H1 (cell line): ENCODE results near the gene WBP1L. TPM values are rescaled to one million over a fixed set of nuclear protein-coding genes. Genes with fewer than 3 reads are reported as not detected.

Experiments used
- ASH2L ChIP-seq: fragments of 200-600, 300-600 bp; sonication (generic); IDR thresholded peaks from one replicate; pipeline ENCODE4 v1.7.1; 2017; ENCODE audit warnings: low read length
- CEBPB ChIP-seq: IDR thresholded peaks from 2 replicates; pipeline ENCODE4 v1.6.1; 2012; ENCODE audit warnings: low read depth, low read length
- EZH2 ChIP-seq: fragments of 200-600 bp; sonication (generic); IDR thresholded peaks from 2 replicates; pipeline ENCODE4 v1.7.1; 2012; ENCODE audit warnings: low read depth, mild to moderate bottlenecking, moderate library complexity, low read length, inconsistent platforms; ENCODE audit not compliant: severe bottlenecking
- NRF1 ChIP-seq: IDR thresholded peaks from 2 replicates; pipeline ENCODE4 v1.6.1; 2011; ENCODE audit warnings: mild to moderate bottlenecking, low read depth, low read length, improper control_type of control experiment
- PHF8 ChIP-seq: fragments of 200-600 bp; sonication (generic); conservative IDR thresholded peaks from 2 replicates; pipeline ENCODE4 v1.7.1; 2012; ENCODE audit warnings: low read depth, mild to moderate bottlenecking, inconsistent platforms, low read length, moderate library complexity
- SP4 ChIP-seq: IDR thresholded peaks from 2 replicates; pipeline ENCODE4 v1.6.1; 2012; ENCODE audit warnings: low read length, inconsistent platforms
- YY1 ChIP-seq: IDR thresholded peaks from 2 replicates; pipeline ENCODE4 v1.6.1; 2011; ENCODE audit warnings: low read depth, mild to moderate bottlenecking, low read length
- polyA plus RNA-seq, 7 experiments: library from polyadenylated mRNA; depleted of rRNA in 3 of 7; stranded (reverse) in 5 of 7; unstranded in 2 of 7; fragments of >200 nt in 5 of 7; fragments of 200-250 nt in 2 of 7; gene quantifications; 1 replicate in 5 of 7; 2 replicates in 1 of 7; 4 replicates in 1 of 7; pipeline versions ENCODE4 v1.2.1 to v1.2.3, GENCODE V29; 2011 to 2013; ENCODE audit warnings: missing spikeins in 2 of 7, mixed read lengths in 2 of 7
- total RNA-seq: library from RNA; stranded (reverse); fragmentation: NEBNext Ultra II Directional; extraction: Animal tissue kit (Norgen Biotek cat#: 25700); gene quantifications from 2 replicates; pipeline ENCODE4 v1.2.1, GENCODE V29; 2021
- TF ChIP-seq, protein P1 (sequence below): fragments of 300-600 bp; sonication (generic); IDR thresholded peaks from 2 replicates; pipeline ENCODE4 v1.7.1; 2012; ENCODE audit warnings: low read length, moderate library complexity, mild to moderate bottlenecking, inconsistent platforms; ENCODE audit not compliant: insufficient replicate concordance
- TF ChIP-seq, protein P2 (sequence below): IDR thresholded peaks from 2 replicates; pipeline ENCODE4 v1.6.1; 2011; ENCODE audit warnings: low read length, improper control_type of control experiment

Gene WBP1L
- total and polyA plus RNA-seq, 2 of the 8 experiments (the other 6 are each of a cell fraction or from before 2014, with no cell fraction given), result 26.6 to 29.9 TPM

DNA sequence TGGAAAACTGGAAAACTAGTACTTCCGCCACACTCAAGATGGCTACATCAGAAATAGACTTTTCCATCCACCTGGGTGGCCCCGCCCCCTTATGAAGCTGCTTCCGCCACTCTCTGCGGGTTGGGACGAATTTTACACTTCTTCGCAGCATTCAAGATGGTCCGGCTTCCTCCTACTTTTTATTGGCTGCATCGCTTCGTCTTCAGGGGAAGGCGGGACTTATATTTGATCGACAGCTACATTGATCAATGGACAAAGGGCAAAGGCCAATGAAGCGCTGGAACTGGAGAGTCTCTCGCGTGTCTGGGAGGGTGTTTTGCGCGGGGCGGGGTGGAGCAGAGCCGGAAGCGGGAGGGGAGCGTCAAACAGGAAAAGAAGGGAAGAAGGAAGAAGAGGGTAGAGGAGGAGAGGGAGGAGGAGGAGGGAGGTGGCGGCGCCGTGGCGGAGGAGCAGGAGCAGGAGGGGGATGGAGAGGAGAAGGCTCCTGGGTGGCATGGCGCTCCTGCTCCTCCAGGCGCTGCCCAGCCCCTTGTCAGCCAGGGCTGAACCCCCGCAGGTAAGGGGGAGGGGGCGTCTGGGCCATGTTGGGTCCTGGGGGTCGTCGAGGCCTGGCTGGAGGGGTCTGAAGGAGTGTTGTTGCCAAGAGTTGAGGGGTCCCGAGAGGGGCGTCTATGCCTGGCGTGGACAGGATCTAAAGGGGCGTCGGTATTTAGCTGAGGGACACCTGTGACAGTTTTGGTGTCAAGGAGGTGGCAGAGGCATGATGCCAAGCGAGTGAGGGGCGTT lies at the start of gene WBP1L (continued):
- TF ChIP-seq NRF1, result no peak
- TF ChIP-seq, protein P1, sequence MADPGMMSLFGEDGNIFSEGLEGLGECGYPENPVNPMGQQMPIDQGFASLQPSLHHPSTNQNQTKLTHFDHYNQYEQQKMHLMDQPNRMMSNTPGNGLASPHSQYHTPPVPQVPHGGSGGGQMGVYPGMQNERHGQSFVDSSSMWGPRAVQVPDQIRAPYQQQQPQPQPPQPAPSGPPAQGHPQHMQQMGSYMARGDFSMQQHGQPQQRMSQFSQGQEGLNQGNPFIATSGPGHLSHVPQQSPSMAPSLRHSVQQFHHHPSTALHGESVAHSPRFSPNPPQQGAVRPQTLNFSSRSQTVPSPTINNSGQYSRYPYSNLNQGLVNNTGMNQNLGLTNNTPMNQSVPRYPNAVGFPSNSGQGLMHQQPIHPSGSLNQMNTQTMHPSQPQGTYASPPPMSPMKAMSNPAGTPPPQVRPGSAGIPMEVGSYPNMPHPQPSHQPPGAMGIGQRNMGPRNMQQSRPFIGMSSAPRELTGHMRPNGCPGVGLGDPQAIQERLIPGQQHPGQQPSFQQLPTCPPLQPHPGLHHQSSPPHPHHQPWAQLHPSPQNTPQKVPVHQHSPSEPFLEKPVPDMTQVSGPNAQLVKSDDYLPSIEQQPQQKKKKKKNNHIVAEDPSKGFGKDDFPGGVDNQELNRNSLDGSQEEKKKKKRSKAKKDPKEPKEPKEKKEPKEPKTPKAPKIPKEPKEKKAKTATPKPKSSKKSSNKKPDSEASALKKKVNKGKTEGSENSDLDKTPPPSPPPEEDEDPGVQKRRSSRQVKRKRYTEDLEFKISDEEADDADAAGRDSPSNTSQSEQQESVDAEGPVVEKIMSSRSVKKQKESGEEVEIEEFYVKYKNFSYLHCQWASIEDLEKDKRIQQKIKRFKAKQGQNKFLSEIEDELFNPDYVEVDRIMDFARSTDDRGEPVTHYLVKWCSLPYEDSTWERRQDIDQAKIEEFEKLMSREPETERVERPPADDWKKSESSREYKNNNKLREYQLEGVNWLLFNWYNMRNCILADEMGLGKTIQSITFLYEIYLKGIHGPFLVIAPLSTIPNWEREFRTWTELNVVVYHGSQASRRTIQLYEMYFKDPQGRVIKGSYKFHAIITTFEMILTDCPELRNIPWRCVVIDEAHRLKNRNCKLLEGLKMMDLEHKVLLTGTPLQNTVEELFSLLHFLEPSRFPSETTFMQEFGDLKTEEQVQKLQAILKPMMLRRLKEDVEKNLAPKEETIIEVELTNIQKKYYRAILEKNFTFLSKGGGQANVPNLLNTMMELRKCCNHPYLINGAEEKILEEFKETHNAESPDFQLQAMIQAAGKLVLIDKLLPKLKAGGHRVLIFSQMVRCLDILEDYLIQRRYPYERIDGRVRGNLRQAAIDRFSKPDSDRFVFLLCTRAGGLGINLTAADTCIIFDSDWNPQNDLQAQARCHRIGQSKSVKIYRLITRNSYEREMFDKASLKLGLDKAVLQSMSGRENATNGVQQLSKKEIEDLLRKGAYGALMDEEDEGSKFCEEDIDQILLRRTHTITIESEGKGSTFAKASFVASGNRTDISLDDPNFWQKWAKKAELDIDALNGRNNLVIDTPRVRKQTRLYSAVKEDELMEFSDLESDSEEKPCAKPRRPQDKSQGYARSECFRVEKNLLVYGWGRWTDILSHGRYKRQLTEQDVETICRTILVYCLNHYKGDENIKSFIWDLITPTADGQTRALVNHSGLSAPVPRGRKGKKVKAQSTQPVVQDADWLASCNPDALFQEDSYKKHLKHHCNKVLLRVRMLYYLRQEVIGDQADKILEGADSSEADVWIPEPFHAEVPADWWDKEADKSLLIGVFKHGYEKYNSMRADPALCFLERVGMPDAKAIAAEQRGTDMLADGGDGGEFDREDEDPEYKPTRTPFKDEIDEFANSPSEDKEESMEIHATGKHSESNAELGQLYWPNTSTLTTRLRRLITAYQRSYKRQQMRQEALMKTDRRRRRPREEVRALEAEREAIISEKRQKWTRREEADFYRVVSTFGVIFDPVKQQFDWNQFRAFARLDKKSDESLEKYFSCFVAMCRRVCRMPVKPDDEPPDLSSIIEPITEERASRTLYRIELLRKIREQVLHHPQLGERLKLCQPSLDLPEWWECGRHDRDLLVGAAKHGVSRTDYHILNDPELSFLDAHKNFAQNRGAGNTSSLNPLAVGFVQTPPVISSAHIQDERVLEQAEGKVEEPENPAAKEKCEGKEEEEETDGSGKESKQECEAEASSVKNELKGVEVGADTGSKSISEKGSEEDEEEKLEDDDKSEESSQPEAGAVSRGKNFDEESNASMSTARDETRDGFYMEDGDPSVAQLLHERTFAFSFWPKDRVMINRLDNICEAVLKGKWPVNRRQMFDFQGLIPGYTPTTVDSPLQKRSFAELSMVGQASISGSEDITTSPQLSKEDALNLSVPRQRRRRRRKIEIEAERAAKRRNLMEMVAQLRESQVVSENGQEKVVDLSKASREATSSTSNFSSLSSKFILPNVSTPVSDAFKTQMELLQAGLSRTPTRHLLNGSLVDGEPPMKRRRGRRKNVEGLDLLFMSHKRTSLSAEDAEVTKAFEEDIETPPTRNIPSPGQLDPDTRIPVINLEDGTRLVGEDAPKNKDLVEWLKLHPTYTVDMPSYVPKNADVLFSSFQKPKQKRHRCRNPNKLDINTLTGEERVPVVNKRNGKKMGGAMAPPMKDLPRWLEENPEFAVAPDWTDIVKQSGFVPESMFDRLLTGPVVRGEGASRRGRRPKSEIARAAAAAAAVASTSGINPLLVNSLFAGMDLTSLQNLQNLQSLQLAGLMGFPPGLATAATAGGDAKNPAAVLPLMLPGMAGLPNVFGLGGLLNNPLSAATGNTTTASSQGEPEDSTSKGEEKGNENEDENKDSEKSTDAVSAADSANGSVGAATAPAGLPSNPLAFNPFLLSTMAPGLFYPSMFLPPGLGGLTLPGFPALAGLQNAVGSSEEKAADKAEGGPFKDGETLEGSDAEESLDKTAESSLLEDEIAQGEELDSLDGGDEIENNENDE, result no peak
- TF ChIP-seq YY1, result peak; percentile 99
- TF ChIP-seq ASH2L, result peak; percentile 67
- peak; percentile 53 for TF ChIP-seq PHF8
- TF ChIP-seq EZH2, result no peak
- peak; percentile 77; the same call in 1 of the 2 replicates for TF ChIP-seq SP4
- TF ChIP-seq, protein P2, sequence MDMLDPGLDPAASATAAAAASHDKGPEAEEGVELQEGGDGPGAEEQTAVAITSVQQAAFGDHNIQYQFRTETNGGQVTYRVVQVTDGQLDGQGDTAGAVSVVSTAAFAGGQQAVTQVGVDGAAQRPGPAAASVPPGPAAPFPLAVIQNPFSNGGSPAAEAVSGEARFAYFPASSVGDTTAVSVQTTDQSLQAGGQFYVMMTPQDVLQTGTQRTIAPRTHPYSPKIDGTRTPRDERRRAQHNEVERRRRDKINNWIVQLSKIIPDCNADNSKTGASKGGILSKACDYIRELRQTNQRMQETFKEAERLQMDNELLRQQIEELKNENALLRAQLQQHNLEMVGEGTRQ, result peak; percentile 4; the same call in 1 of the 2 replicates
- no peak for TF ChIP-seq CEBPB
